NOMO-1 (cell line): ENCODE results near the gene MICU1.
A peak's percentile ranks its signal among the peaks of the same experiment; 100 is the strongest.

Source experiments
- DNase-seq, 2 experiments: peaks; one replicate each; lab custom pipeline; 2025; ENCODE audit not compliant: unreplicated experiment in 2 of 2; lab: John Stamatoyannopoulos, UW

MICU1 gene

GRCh38 chr10:72637398-72637857 is 11.5 kb upstream of the MICU1 start:
- DNase-seq: peak; percentile 92 to 97

- no peak for DNase-seq
Observed at GRCh38 chr10:72630144-72630543, 4.3 kb upstream of the MICU1 start.

- no peak for DNase-seq
Observed at GRCh38 chr10:72626444-72626754, 520 bp upstream of the MICU1 start.

- DNase-seq: no peak
Observed at GRCh38 chr10:72625276-72625607, 637 bp downstream of the MICU1 start.

GRCh38 chr10:72622271-72622670 is 3.6 kb downstream of the MICU1 start:
- no peak for DNase-seq

GRCh38 chr10:72616716-72617115 is 9.2 kb downstream of the MICU1 start:
- DNase-seq: no peak

- no peak for DNase-seq
Observed at GRCh38 chr10:72615970-72616369, 9.9 kb downstream of the MICU1 start.

- DNase-seq: no peak
Observed at GRCh38 chr10:72612203-72612826, 13.6 kb downstream of the MICU1 start.

GRCh38 chr10:72611783-72612182 is 14.1 kb downstream of the MICU1 start:
- no peak for DNase-seq

GRCh38 chr10:72610466-72610865 is 15.4 kb downstream of the MICU1 start:
- no peak for DNase-seq

GRCh38 chr10:72605122-72605521 is 20.8 kb downstream of the MICU1 start:
- DNase-seq: no peak

GRCh38 chr10:72601144-72601543 is 24.7 kb downstream of the MICU1 start:
- no peak for DNase-seq

GRCh38 chr10:72598769-72599701 is 26.8 kb downstream of the MICU1 start:
- no peak for DNase-seq

GRCh38 chr10:72597897-72598296 is 28.0 kb downstream of the MICU1 start:
- no peak for DNase-seq

- DNase-seq: no peak
Observed at GRCh38 chr10:72595436-72595835, 30.4 kb downstream of the MICU1 start.

GRCh38 chr10:72593963-72594362 is 31.9 kb downstream of the MICU1 start:
- DNase-seq: peak; percentile 69 to 94

GRCh38 chr10:72588266-72588665 is 37.6 kb downstream of the MICU1 start:
- DNase-seq: peak in 1 of 2 experiments; percentile 8

GRCh38 chr10:72587568-72587967 is 38.3 kb downstream of the MICU1 start:
- DNase-seq: no peak

GRCh38 chr10:72574636-72575035 is 51.2 kb downstream of the MICU1 start:
- DNase-seq: no peak

GRCh38 chr10:72573079-72573478 is 52.8 kb downstream of the MICU1 start:
- no peak for DNase-seq

- peak; percentile 12 to 26 for DNase-seq
Observed at GRCh38 chr10:72567889-72568640, 57.8 kb downstream of the MICU1 start.

GRCh38 chr10:72567421-72567820 is 58.5 kb downstream of the MICU1 start:
- DNase-seq: no peak
